Upper lobe of left lung (tissue), 4 donors: Measurements from ENCODE around the gene PLA2G5.

Experiments used
- CTCF ChIP-seq, 6 experiments: fragments of 450-650 bp in 4 of 6; fragments of 200-600 bp in 2 of 6; sonication (generic) in 2 of 6; IDR thresholded peaks; one replicate each; pipeline ENCODE4 v1.5.1; 2016 to 2019; ENCODE audit warnings: antibody characterized with exemption in 6 of 6
- EP300 ChIP-seq, 4 donors: sonication (generic); formaldehyde crosslinking; IDR thresholded peaks; one replicate each; pipeline ENCODE4 v1.5.1; 2017; ENCODE audit warnings: antibody characterized with exemption in 4 of 4, control low read depth in 2 of 4
- POLR2A ChIP-seq, 4 donors: fragments of 450-650 bp; IDR thresholded peaks; one replicate each; pipeline ENCODE4 v1.5.1; 2016 to 2017; ENCODE audit warnings: antibody characterized with exemption in 4 of 4, mild to moderate bottlenecking in 2 of 4
- POLR2AphosphoS5 ChIP-seq, 2 donors: sonication (generic); formaldehyde crosslinking; IDR thresholded peaks; one replicate each; pipeline ENCODE4 v1.5.1; 2017; ENCODE audit warnings: antibody characterized with exemption in 2 of 2

GRCh38 chr1:20081353-20081810 lies 11.4 kb downstream of the PLA2G5 start:
- TF ChIP-seq POLR2AphosphoS5 (IDR thresholded peaks at IDR 0.05) (no peak), POLR2A (IDR thresholded peaks at IDR 0.05) (no peak), EP300 (IDR thresholded peaks at IDR 0.05) (no peak), CTCF (IDR thresholded peaks at IDR 0.05) (no peak)
